Measurements from ENCODE around the gene FANCE. TPM values are rescaled to one million over a fixed set of nuclear protein-coding genes. Genes with fewer than 3 reads are reported as not detected.

The FANCE gene
- total RNA-seq, 2 experiments from 2014 or later = 1.6 to 1.7 TPM

DNA sequence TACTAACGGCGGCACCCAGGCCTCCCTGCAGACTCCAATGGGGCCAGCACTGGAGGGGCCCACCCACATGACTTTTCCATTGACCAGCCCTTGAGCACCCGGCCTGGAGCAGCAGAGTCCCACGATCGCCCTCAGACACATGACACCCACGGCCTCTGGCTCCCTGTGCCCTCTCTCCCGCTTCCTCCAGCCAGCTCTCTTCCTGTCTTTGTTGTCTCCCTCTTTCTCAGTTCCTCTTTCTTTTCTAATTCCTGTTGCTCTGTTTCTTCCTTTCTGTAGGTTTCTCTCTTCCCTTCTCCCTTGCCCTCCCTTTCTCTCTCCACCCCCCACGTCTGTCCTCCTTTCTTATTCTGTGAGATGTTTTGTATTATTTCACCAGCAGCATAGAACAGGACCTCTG is 26.1 kb upstream of the FANCE start:
- H3K27me3 Mint-ChIP-seq = no peaks in the 10 kb centered on the region
- no peaks in the 10 kb centered on the region for H3K27me3 ChIP-seq (ENCODE audit: control insufficient read depth in 1 of 2, insufficient read depth in 2 of 2, low read length in 2 of 2)
- H3K4me3 ChIP-seq (ENCODE audit: low read length) = no peak overlapping the region
- no peaks in the 10 kb centered on the region for H3K4me1 Mint-ChIP-seq (ENCODE audit: low read depth)
- intact Hi-C loops (cut with DNase I, micrococcal nuclease) = no loop called here
- DNase-seq (no peak), ATAC-seq (ENCODE audit: poor library complexity) (no peak)
- H3K27ac Mint-ChIP-seq = no peak overlapping the region
- peaks cover 5% of the 10 kb centered on the region for H3K9me3 Mint-ChIP-seq
- no peak overlapping the region for H3K4me3 Mint-ChIP-seq
- peaks cover 42% of the 10 kb centered on the region for H3K36me3 ChIP-seq (ENCODE audit: insufficient read depth, low read length)
- no peak overlapping the region for H3K27ac ChIP-seq (ENCODE audit: low read depth in 1 of 2, low read length in 2 of 2)
- H3K9me3 ChIP-seq (ENCODE audit: control insufficient read depth in 1 of 2, insufficient read depth in 1 of 2, low read length in 2 of 2) = peaks cover 21 to 27% of the 10 kb centered on the region in 2 experiments
- ChIA-PET CTCF (no interaction called here), POLR2A (no interaction called here)
- TF ChIP-seq, protein P1, sequence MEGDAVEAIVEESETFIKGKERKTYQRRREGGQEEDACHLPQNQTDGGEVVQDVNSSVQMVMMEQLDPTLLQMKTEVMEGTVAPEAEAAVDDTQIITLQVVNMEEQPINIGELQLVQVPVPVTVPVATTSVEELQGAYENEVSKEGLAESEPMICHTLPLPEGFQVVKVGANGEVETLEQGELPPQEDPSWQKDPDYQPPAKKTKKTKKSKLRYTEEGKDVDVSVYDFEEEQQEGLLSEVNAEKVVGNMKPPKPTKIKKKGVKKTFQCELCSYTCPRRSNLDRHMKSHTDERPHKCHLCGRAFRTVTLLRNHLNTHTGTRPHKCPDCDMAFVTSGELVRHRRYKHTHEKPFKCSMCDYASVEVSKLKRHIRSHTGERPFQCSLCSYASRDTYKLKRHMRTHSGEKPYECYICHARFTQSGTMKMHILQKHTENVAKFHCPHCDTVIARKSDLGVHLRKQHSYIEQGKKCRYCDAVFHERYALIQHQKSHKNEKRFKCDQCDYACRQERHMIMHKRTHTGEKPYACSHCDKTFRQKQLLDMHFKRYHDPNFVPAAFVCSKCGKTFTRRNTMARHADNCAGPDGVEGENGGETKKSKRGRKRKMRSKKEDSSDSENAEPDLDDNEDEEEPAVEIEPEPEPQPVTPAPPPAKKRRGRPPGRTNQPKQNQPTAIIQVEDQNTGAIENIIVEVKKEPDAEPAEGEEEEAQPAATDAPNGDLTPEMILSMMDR (IDR thresholded peaks at IDR 0.05) = no peak
- no peaks in the 10 kb centered on the region for H3K4me1 ChIP-seq (ENCODE audit: insufficient read depth, low read length)
- peaks cover 72% of the 10 kb centered on the region for H3K36me3 Mint-ChIP-seq (ENCODE audit: low read depth)

DNA sequence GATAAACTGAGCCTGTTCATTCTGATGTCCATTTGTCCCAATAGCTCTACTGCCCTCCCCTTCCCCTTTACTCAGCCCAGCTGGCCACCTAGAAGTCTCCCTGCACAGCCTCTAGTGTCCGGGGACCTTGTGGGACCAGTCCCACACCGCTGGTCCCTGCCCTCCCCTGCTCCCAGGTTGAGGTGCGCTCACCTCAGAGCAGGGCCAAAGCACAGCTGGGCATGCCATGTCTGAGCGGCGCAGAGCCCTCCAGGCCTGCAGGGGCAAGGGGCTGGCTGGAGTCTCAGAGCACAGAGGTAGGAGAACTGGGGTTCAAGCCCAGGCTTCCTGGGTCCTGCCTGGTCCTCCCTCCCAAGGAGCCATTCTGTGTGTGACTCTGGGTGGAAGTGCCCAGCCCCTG is 24.7 kb upstream of the FANCE start:
- intact Hi-C loops (cut with DNase I, micrococcal nuclease) = no loop called here
- Mint-ChIP-seq H3K27me3 (no peaks in the 10 kb centered on the region), H3K27ac (no peak overlapping the region), H3K4me3 (no peak overlapping the region), H3K9me3 (peaks cover 5% of the 10 kb centered on the region), H3K36me3 (ENCODE audit: low read depth) (peaks cover 62% of the 10 kb centered on the region), H3K4me1 (ENCODE audit: low read depth) (no peaks in the 10 kb centered on the region)
- Histone ChIP-seq H3K36me3 (ENCODE audit: insufficient read depth, low read length) (peaks cover 33% of the 10 kb centered on the region), H3K4me1 (ENCODE audit: insufficient read depth, low read length) (no peaks in the 10 kb centered on the region), H3K27ac (ENCODE audit: low read depth in 1 of 2, low read length in 2 of 2) (no peak overlapping the region), H3K4me3 (ENCODE audit: low read length) (no peak overlapping the region), H3K9me3 (ENCODE audit: control insufficient read depth in 1 of 2, insufficient read depth in 1 of 2, low read length in 2 of 2) (peaks cover 21 to 27% of the 10 kb centered on the region in 2 experiments), H3K27me3 (ENCODE audit: control insufficient read depth in 1 of 2, insufficient read depth in 2 of 2, low read length in 2 of 2) (no peaks in the 10 kb centered on the region)
- CTCF ChIA-PET = interaction anchor here (0.8 kb wide), 1 partner anchor 105 kb away, joined by 3 read pairs; no protein-coding TSS in a partner anchor
- POLR2A ChIA-PET = interaction anchor here (0.6 kb wide), 1 partner anchor 22 kb away, joined by 3 read pairs; no protein-coding TSS in a partner anchor
- ATAC-seq (ENCODE audit: poor library complexity) (no peak), DNase-seq (no peak)
- TF ChIP-seq, protein P1 (IDR thresholded peaks at IDR 0.05) = no peak

DNA sequence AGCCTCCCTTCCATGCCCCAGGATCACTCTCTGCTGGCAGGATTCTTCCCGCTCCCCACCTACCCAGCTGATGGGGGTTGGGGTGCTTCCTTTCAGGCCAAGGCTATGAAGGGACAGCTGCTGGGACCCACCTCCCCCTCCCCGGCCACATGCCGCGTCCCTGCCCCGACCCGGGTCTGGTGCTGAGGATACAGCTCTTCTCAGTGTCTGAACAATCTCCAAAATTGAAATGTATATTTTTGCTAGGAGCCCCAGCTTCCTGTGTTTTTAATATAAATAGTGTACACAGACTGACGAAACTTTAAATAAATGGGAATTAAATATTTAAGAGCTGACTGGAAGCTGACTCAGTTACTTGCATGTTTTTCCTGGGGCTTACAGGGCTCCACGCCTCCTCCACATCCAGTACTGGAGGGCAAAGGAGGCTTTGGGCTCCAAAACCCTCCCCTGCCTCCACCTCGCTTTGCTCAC is 24.3 kb upstream of the FANCE start:
- ChIA-PET CTCF (no interaction called here), POLR2A (interaction anchor here (0.6 kb wide), 1 partner anchor 23 kb away, joined by 3 read pairs; no protein-coding TSS in a partner anchor)
- no peak overlapping the region for H3K27ac ChIP-seq (ENCODE audit: low read depth in 1 of 2, low read length in 2 of 2)
- H3K4me3 ChIP-seq (ENCODE audit: low read length) = no peak overlapping the region
- intact Hi-C loops (cut with DNase I, micrococcal nuclease) = no loop called here
- DNase-seq = no peak
- Mint-ChIP-seq H3K27me3 (no peaks in the 10 kb centered on the region), H3K4me3 (no peak overlapping the region), H3K9me3 (peaks cover 5% of the 10 kb centered on the region), H3K27ac (no peak overlapping the region), H3K36me3 (ENCODE audit: low read depth) (peaks cover 58% of the 10 kb centered on the region), H3K4me1 (ENCODE audit: low read depth) (no peaks in the 10 kb centered on the region)
- no peaks in the 10 kb centered on the region for H3K4me1 ChIP-seq (ENCODE audit: insufficient read depth, low read length)
- H3K9me3 ChIP-seq (ENCODE audit: control insufficient read depth in 1 of 2, insufficient read depth in 1 of 2, low read length in 2 of 2) = peaks cover 21 to 27% of the 10 kb centered on the region in 2 experiments
- H3K27me3 ChIP-seq (ENCODE audit: control insufficient read depth in 1 of 2, insufficient read depth in 2 of 2, low read length in 2 of 2) = no peaks in the 10 kb centered on the region
- TF ChIP-seq, protein P1 (IDR thresholded peaks at IDR 0.05) = no peak
- no peak for ATAC-seq (ENCODE audit: poor library complexity)
- peaks cover 30% of the 10 kb centered on the region for H3K36me3 ChIP-seq (ENCODE audit: insufficient read depth, low read length)

Measured in CD4-positive, alpha-beta T cell (primary cell).